Colonic mucosa (tissue), 4 donors: Measurements from ENCODE around the gene AMBRA1. TPM values are rescaled to one million over a fixed set of nuclear protein-coding genes. Genes with fewer than 3 reads are reported as not detected.
"Not testable (repeated sequence)": the region's sequence is repeated elsewhere in the genome, so short reads cannot be mapped to it uniquely, and the experiment has no call there.

Source experiments
- DNase-seq: peaks from one replicate; pipeline ENCODE4 v3.0.0-alpha.2; 2020
- H3K27ac ChIP-seq: fragments of 200-600 bp; one replicate; pipeline ENCODE4 v1.8.0; 2021
- H3K27me3 ChIP-seq: fragments of 200-600 bp; one replicate; pipeline ENCODE4 v1.8.0; 2021
- H3K36me3 ChIP-seq: fragments of 200-600 bp; one replicate; pipeline ENCODE4 v1.8.0; 2021
- H3K4me1 ChIP-seq: fragments of 200-600 bp; one replicate; pipeline ENCODE4 v1.8.0; 2021; ENCODE audit warnings: mild to moderate bottlenecking
- H3K4me3 ChIP-seq: fragments of 200-600 bp; one replicate; pipeline ENCODE4 v1.8.0; 2021
- H3K9ac ChIP-seq, 2 donors: one replicate each; pipeline ENCODE4 v1.7.0; 2013; ENCODE audit warnings: control low read depth in 2 of 2, low read depth in 2 of 2, low read length in 2 of 2
- H3K9me3 ChIP-seq: fragments of 200-600 bp; one replicate; pipeline ENCODE4 v1.8.0; 2021
- intact Hi-C: fragments of 100-400 bp; cut with DNase I; formaldehyde crosslinking; loops from one replicate; pipeline ENCODE4 v1.14.1; 2022
- total RNA-seq, 2 donors: library from RNA; stranded (reverse); fragmentation: NEBNext Ultra II Directional in 1 of 2; extraction: Animal tissue kit (Norgen Biotek cat#: 25700) in 1 of 2; gene quantifications; one replicate each; pipeline ENCODE4 v1.2.1, GENCODE V29; 2021
- TF ChIP-seq, protein P1 (sequence below): fragments of 200-600 bp; IDR thresholded peaks from one replicate; pipeline ENCODE4 v1.8.0; 2022; ENCODE audit warnings: antibody characterized with exemption, mild to moderate bottlenecking
- donor health status: healthy.
- donor health status: DM: no; HTN: no; CAD: no.
- donor health status: DM: no; HTN: no; CAD: no.

The AMBRA1 gene
- total RNA-seq, 2 donors from 2014 or later, result 32.7 to 33.8 TPM

DNA sequence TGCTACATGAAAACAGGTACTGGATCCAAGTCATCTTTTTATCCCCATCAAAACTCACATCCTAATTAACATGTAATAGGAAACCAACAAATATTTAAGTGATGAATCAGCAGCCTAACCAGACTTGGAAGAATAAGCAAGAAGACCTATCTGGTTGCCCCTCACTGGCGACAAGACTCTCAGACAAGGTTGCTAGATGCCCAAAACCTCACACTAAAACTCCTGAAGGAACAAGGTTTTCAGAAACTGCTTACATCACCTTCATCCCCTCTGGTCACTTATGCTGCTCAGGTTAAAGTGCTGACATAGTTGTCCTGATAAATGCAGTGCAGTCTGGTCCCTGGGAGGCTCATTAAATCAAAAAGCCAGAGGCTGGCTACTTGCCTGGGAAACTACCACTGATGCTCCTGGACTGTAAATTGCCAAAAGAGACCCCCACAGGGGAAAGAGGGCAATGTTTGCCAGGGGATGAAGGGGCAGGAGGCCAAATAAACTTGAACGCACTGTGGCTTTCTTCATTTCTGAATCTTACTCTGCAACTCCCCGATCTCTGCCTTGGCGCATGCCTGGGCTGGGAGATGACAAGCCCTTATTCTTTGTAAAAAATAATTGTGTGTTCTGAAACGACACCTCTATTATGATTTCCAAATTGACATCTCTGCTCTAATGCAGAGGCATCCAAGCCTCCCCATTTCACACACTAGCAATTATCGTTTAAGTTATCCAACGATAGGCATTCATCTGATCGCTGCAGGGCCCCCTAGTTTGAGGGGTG lies 72.7 kb downstream of the AMBRA1 start:
- H3K4me1 ChIP-seq, result peaks cover 15% of the 10 kb centered on the region
- H3K4me3 ChIP-seq, result no peak overlapping the region
- no peaks in the 10 kb centered on the region for H3K36me3 ChIP-seq
- intact Hi-C loops, result no loop called here
- no peak overlapping the region for H3K9ac ChIP-seq
- no peak for DNase-seq
- H3K27me3 ChIP-seq, result no peaks in the 10 kb centered on the region
- H3K27ac ChIP-seq, result peak overlapping the region; percentile 37
- no peaks in the 10 kb centered on the region for H3K9me3 ChIP-seq
- TF ChIP-seq, protein P1, sequence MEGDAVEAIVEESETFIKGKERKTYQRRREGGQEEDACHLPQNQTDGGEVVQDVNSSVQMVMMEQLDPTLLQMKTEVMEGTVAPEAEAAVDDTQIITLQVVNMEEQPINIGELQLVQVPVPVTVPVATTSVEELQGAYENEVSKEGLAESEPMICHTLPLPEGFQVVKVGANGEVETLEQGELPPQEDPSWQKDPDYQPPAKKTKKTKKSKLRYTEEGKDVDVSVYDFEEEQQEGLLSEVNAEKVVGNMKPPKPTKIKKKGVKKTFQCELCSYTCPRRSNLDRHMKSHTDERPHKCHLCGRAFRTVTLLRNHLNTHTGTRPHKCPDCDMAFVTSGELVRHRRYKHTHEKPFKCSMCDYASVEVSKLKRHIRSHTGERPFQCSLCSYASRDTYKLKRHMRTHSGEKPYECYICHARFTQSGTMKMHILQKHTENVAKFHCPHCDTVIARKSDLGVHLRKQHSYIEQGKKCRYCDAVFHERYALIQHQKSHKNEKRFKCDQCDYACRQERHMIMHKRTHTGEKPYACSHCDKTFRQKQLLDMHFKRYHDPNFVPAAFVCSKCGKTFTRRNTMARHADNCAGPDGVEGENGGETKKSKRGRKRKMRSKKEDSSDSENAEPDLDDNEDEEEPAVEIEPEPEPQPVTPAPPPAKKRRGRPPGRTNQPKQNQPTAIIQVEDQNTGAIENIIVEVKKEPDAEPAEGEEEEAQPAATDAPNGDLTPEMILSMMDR, result no peak

DNA sequence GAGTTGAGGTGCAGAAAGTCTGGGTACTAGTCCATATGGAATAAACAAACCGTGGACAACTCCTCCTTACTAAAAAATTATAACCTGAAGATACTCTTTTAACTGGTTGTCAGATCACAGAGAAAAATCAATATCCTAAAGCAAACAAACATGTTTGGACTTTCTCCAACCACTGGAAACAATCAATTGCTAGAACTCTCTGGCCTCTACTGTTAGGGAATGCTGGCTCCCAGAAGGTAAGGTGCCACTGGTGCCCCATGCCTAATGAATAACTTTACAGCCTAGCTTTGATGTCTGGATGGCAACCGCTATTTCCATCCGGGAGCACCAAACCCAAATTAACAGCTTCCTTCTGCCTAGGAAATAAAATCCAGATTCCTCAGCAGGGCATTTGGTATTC lies 74.5 kb downstream of the AMBRA1 start:
- TF ChIP-seq, protein P1, result no peak
- intact Hi-C loops, result no loop called here
- no peak for DNase-seq

DNA sequence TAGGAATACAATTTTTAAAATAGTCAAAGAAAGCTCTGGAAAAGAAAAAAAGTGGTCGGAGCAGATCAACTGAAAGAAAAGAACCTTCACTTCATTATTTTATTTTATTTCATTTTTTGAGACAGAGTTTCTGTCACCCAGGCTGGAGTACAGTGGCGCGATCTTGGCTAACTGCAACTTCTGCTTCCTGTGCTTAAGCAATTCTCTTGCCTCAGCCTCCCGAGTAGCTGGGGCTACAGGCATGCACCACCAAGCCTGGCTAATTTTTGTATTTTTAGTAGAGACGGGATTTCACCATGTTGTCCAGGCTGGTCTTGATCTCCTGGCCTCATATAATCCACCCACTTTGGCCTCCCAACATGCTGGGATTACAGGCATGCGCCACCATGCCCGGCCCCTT lies 74.9 kb downstream of the AMBRA1 start:
- intact Hi-C loops, H3K27ac ChIP-seq, H3K36me3 ChIP-seq, DNase-seq, H3K4me3 ChIP-seq, H3K9me3 ChIP-seq, H3K9ac ChIP-seq, H3K27me3 ChIP-seq: not testable (repeated sequence)
- peaks cover 15% of the 10 kb centered on the region for H3K4me1 ChIP-seq

More for the DNA sequence above, 74.5 kb downstream of the AMBRA1 start:
- no peaks in the 10 kb centered on the region for H3K27me3 ChIP-seq
- peaks cover 15% of the 10 kb centered on the region for H3K4me1 ChIP-seq
- H3K9me3 ChIP-seq, result no peaks in the 10 kb centered on the region
- no peak overlapping the region for H3K4me3 ChIP-seq
- no peak overlapping the region for H3K9ac ChIP-seq
- H3K36me3 ChIP-seq, result no peaks in the 10 kb centered on the region
- no peak overlapping the region for H3K27ac ChIP-seq

DNA sequence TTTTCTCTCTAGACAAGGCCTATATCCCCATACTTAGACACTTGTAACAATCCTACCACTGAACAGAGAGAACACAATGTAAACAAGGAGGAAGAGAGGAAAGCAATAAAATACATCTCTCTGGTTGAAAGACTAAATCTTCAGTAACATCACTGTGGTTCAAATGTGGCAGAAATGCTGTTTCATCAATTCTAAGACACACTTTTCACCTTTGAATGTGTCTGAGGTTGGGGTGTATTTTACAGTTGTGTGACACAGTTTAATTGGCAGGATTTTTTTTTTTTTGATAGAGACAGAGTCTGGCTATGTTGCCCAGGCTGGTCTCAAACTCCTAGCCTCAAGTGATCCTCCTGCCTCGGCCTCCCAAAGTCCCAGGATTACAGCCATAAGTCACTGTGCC lies 79.5 kb downstream of the AMBRA1 start:
- TF ChIP-seq, protein P1, result no peak
- Histone ChIP-seq H3K4me3 (no peak overlapping the region), H3K27ac (no peak overlapping the region), H3K9me3 (no peaks in the 10 kb centered on the region), H3K36me3 (no peaks in the 10 kb centered on the region), H3K9ac (no peak overlapping the region), H3K27me3 (no peaks in the 10 kb centered on the region), H3K4me1 (no peaks in the 10 kb centered on the region)
- DNase-seq, result no peak
- intact Hi-C loops, result no loop called here

DNA sequence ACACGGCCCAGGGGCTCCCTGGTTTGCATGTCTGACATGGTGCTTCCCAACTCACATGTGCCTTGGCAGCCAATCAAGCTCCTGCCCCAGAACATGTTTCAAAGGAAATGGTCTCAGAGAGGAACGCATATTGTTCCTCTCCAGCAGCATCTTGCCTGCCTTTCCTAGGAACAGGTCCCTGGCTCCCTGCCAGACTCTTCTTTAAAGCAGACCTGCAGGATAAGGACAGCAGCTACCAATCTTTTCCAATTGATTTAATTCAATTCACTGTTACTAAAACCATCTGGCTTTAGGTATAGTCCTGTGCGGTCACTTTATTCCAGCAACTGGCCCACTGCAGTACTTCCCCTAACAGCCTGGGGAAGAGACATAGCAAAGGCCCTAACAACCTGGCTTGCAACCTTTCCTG lies 79.9 kb downstream of the AMBRA1 start:
- no peak overlapping the region for H3K27ac ChIP-seq
- DNase-seq, result no peak
- TF ChIP-seq, protein P1, result no peak
- H3K36me3 ChIP-seq, result no peaks in the 10 kb centered on the region
- no peaks in the 10 kb centered on the region for H3K27me3 ChIP-seq
- H3K4me1 ChIP-seq, result no peaks in the 10 kb centered on the region
- intact Hi-C loops, result no loop called here
- H3K9me3 ChIP-seq, result no peaks in the 10 kb centered on the region
- H3K4me3 ChIP-seq, result no peak overlapping the region
- H3K9ac ChIP-seq, result no peak overlapping the region

DNA sequence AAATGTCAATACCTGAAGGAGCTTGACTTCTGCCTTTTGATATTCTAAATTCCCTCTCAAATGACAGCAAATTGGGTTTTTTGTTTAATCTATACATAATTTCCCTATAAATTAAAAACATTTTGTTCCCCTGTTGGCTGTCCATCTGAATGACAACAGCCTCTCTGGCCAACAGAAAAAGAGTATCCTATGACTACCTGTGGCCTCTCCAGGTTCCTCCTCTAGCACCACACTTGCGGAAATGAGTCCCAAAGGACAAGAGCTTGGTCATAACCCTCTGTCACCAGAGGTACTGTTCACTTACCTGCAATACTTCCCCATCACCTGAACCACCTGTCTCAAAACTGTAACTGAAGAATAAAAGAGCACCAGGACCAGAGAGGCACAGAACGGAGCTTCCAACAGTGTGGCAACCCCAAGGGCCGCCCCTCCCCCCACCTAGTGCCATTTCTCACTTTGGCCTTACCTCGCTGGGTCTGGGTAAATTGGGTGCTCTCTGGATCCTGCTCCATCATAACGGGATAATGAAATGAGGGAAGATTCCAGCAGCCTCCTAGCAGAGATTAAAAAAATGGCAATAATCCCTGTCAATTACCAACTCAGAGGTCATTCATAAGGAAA lies 81.5 kb downstream of the AMBRA1 start:
- Histone ChIP-seq H3K36me3 (no peaks in the 10 kb centered on the region), H3K9ac (no peak overlapping the region), H3K27me3 (no peaks in the 10 kb centered on the region), H3K4me3 (no peak overlapping the region), H3K9me3 (no peaks in the 10 kb centered on the region), H3K4me1 (no peaks in the 10 kb centered on the region), H3K27ac (no peak overlapping the region)
- TF ChIP-seq, protein P1, result no peak
- intact Hi-C loops, result no loop called here
- DNase-seq, result no peak
